ENCODE measurements around the gene BORCS8.

Gene BORCS8

DNA sequence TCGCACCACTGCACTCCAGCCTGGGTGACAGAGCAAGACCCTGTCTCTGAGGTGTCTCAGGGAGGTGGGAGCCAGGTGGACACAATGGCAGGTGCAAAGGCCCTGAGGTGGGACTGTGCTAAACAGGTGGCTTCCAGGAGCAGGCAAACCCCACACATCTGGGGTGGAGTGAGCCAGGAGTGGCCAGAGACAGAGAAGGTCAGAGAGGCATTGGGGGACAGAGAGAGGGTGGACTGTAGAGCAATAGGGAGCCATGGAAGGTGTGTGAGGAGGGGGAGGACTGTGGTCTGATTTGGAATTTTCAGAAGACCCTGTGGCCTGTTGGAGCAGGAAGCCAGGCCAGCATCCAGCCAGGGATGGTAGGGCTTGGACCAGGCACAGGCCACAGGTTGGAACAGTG lies 26.6 kb downstream of the BORCS8 start:
- CTCF ChIA-PET: no interaction called here
- DNase-seq (ENCODE audit: extremely low spot score): no peak
- POLR2A ChIA-PET: no interaction called here
- TF ChIP-seq, protein P1, sequence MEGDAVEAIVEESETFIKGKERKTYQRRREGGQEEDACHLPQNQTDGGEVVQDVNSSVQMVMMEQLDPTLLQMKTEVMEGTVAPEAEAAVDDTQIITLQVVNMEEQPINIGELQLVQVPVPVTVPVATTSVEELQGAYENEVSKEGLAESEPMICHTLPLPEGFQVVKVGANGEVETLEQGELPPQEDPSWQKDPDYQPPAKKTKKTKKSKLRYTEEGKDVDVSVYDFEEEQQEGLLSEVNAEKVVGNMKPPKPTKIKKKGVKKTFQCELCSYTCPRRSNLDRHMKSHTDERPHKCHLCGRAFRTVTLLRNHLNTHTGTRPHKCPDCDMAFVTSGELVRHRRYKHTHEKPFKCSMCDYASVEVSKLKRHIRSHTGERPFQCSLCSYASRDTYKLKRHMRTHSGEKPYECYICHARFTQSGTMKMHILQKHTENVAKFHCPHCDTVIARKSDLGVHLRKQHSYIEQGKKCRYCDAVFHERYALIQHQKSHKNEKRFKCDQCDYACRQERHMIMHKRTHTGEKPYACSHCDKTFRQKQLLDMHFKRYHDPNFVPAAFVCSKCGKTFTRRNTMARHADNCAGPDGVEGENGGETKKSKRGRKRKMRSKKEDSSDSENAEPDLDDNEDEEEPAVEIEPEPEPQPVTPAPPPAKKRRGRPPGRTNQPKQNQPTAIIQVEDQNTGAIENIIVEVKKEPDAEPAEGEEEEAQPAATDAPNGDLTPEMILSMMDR (IDR thresholded peaks at IDR 0.05; ENCODE audit: control extremely low read depth, extremely low read depth, low read depth, missing control alignments): no peak

DNA sequence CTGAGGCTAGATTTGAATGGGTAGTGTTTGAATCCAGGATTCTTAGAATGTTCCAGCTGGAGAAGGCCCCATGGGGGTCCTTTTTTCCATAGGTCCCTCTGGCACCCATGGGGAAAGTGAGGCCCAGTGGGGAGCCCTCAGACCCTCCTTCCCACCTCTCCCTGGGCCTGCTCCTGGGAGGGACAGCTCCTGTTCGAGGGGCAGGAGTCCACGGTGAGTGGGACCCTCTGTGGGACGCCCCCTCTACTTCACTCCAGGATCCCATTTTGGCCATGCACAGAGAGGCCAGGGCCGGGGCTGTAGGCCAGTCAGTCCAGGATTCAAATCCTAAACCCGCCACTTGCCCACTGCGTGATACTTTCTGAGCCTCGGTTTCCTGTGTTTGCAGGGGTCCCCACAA lies 29.5 kb downstream of the BORCS8 start:
- POLR2A ChIA-PET: no interaction called here
- DNase-seq (ENCODE audit: extremely low spot score): no peak
- CTCF ChIA-PET: interaction anchor here (1.0 to 8.4 kb wide), 2 partner anchors 12 to 15 kb away, joined by 3 to 93 read pairs; no protein-coding TSS in a partner anchor
- TF ChIP-seq, protein P1 (IDR thresholded peaks at IDR 0.05; ENCODE audit: control extremely low read depth, extremely low read depth, low read depth, missing control alignments): no peak

- CTCF ChIA-PET: interaction anchor here (4.7 to 8.4 kb wide), 3 partner anchors 8 to 14 kb away, joined by 27 to 93 read pairs (median 67); partner anchors contain the start of gene MEF2B
- DNase-seq (ENCODE audit: extremely low spot score): peak; percentile 79
- POLR2A ChIA-PET: interaction anchor here (1.4 kb wide), 1 partner anchor 10 kb away, joined by 4 read pairs; the partner anchor contains the start of gene MEF2B
- TF ChIP-seq, protein P1 (IDR thresholded peaks at IDR 0.05; ENCODE audit: control extremely low read depth, extremely low read depth, low read depth, missing control alignments): no peak
Measured at GRCh38 chr19:19160461-19161035, 31.4 kb downstream of the BORCS8 start.

- TF ChIP-seq, protein P1 (IDR thresholded peaks at IDR 0.05; ENCODE audit: control extremely low read depth, extremely low read depth, low read depth, missing control alignments): no peak
- CTCF ChIA-PET: interaction anchor here (1.0 to 8.4 kb wide), 4 partner anchors 9 to 49 kb away, joined by 3 to 93 read pairs (median 47); partner anchors contain the start of gene MEF2B
- no peak for DNase-seq (ENCODE audit: extremely low spot score)
- POLR2A ChIA-PET: interaction anchor here (1.4 kb wide), 1 partner anchor 11 kb away, joined by 4 read pairs; the partner anchor contains the start of gene MEF2B
Measured at GRCh38 chr19:19159534-19159933, 32.4 kb downstream of the BORCS8 start.

- ChIA-PET POLR2A (interaction anchor here (0.7 to 1.5 kb wide), 4 partner anchors 11 to 871 kb away, joined by 3 to 5 read pairs (median 4); partner anchors contain the start of gene MEF2B), CTCF (interaction anchor here (0.5 to 8.4 kb wide), 6 partner anchors 10 to 62 kb away, joined by 3 to 93 read pairs (median 19); partner anchors contain the start of gene MEF2B)
- TF ChIP-seq, protein P1 (IDR thresholded peaks at IDR 0.05; ENCODE audit: control extremely low read depth, extremely low read depth, low read depth, missing control alignments): no peak
- DNase-seq (ENCODE audit: extremely low spot score): no peak
Measured at GRCh38 chr19:19157808-19158207, 34.1 kb downstream of the BORCS8 start.

- DNase-seq (ENCODE audit: extremely low spot score): peak; percentile 77
- POLR2A ChIA-PET: interaction anchor here (1.0 kb wide), 1 partner anchor 11 kb away, joined by 4 read pairs; no protein-coding TSS in a partner anchor
- TF ChIP-seq, protein P1 (IDR thresholded peaks at IDR 0.05; ENCODE audit: control extremely low read depth, extremely low read depth, low read depth, missing control alignments): no peak
- CTCF ChIA-PET: interaction anchor here (0.7 to 8.4 kb wide), 11 partner anchors 8 to 335 kb away, joined by 3 to 93 read pairs (median 6); partner anchors contain the start of gene MEF2B
Measured at GRCh38 chr19:19155495-19156219, 36.3 kb downstream of the BORCS8 start.
